Psoas muscle (tissue), 8 donors: Measurements from ENCODE around the gene ITGA11. TPM values are rescaled to one million over a fixed set of nuclear protein-coding genes. Genes with fewer than 3 reads are reported as not detected.

Experiments used
- ATAC-seq, 4 donors: fragments of 200-7000 bp; cut with Tn5 transposase; one replicate each; pipeline ENCODE4 v1.9.1; 2020; ENCODE audit warnings: moderate library complexity in 3 of 4, mild to moderate bottlenecking in 2 of 4
- DNase-seq, 2 donors: peaks; one replicate each; pipeline ENCODE4 v3.0.0-alpha.2; 2020
- H3K27ac ChIP-seq: fragments of 200-600 bp; one replicate; pipeline ENCODE4 v1.8.0; 2022
- H3K27me3 ChIP-seq, 3 donors: fragments of 200-600 bp in 1 of 3; one replicate each; pipeline versions ENCODE4 v1.6.1 to v1.8.0; 2013 to 2022; ENCODE audit warnings: low read length in 2 of 3, mild to moderate bottlenecking in 2 of 3, moderate library complexity in 1 of 3; ENCODE audit not compliant: insufficient read depth in 3 of 3
- H3K36me3 ChIP-seq, 2 donors: fragments of 200-600 bp in 1 of 2; one replicate each; pipeline versions ENCODE4 v1.6.1 to v1.8.0; 2013 to 2022; ENCODE audit warnings: low read depth in 1 of 2, mild to moderate bottlenecking in 1 of 2, moderate library complexity in 1 of 2; ENCODE audit not compliant: insufficient read depth in 1 of 2
- H3K4me1 ChIP-seq: fragments of 200-600 bp; one replicate; pipeline ENCODE4 v1.8.0; 2022
- H3K4me3 ChIP-seq: fragments of 200-600 bp; one replicate; pipeline ENCODE4 v1.8.0; 2022; ENCODE audit warnings: mild to moderate bottlenecking
- H3K9me3 ChIP-seq: fragments of 200-600 bp; one replicate; pipeline ENCODE4 v1.8.0; 2022
- CTCF ChIP-seq: fragments of 200-600 bp; IDR thresholded peaks from one replicate; pipeline ENCODE4 v1.8.0; 2022; ENCODE audit warnings: antibody characterized with exemption
- WGBS, 3 donors: extraction: QIAGEN DNeasy Blood & Tissue Kit; methylation state at CpG; one replicate each; pipeline versions ENCODE4 v1.1.6 to v1.1.7; 2013; 5-methylcytosine and 5-hydroxymethylcytosine counted together
- intact Hi-C, 2 donors: fragments of 100-400 bp; cut with DNase I; formaldehyde crosslinking; loops; one replicate each; pipeline versions ENCODE4 v1.11.0 to v1.14.2; 2022
- polyA plus RNA-seq, 3 donors: library from polyadenylated mRNA; stranded (reverse); fragments of 200-250 nt; gene quantifications; one replicate each; pipeline ENCODE4 v1.2.3, GENCODE V29; 2013
- total RNA-seq, 4 donors: library from RNA; stranded (reverse); fragmentation: NEBNext Ultra II Directional in 2 of 4; extraction: Animal tissue kit (Norgen Biotek cat#: 25700) in 2 of 4; gene quantifications; one replicate each; pipeline versions ENCODE4 v1.2.1 to v1.2.4, GENCODE V29; 2021 to 2023
- donor health status: healthy with polysubstance abuse.
- donor health status: DM: no; HTN: no; CAD: no; lungs with moderate emphysema.
- donor health status: Bipolar disorder and iron deficiency.
- donor health status: healthy.
- donor health status: DM: yes; HTN: yes; CAD: no.
- donor health status: DM: no; HTN: no; CAD: no.
- donor health status: DM: no; HTN: no; CAD: no.
- donor health status: DM: yes; HTN: yes; CAD: no.

Gene ITGA11
- total and polyA plus RNA-seq, 7 donors: 0.10 to 7.9 (median 0.97) TPM

DNA sequence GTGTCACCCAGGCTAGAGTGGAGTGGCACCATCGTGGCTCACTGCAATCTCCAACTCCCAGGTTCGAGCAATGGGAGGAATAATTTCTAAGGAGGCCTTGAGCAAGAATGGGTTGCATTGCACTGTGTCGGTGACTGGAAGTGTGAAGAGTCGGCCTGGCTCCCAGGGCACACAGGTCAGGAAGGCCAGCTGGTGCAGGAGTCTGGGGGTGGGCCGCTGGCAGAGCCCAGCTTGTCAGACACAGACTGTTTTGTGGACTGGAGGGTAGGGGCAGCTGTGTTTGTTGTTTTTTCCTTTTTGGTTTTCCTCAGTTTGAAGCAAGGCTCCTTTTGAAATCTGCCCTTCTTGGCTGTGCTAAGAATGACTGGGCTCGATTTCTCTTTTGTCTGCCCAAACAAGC is 66.2 kb downstream of the ITGA11 start:
- Histone ChIP-seq H3K27me3 (peaks cover 0 to 4% (median 0%) of the 10 kb centered on the region in 3 donors), H3K36me3 (no peaks in the 10 kb centered on the region), H3K9me3 (no peaks in the 10 kb centered on the region), H3K4me1 (peaks cover 46% of the 10 kb centered on the region), H3K4me3 (no peak overlapping the region), H3K27ac (peak overlapping the region; percentile 50)
- intact Hi-C loops: loop anchor here in 1 of 2 donors (5.0 kb wide), 1 partner anchor 113 kb away; no protein-coding TSS in a partner anchor
- no peak for TF ChIP-seq CTCF
- ATAC-seq: peak; percentile 33 to 66 (median 46)
- DNase-seq: no peak
- WGBS, 3 donors: 21 to 39% (median 34%) methylated on average over 6 of the region's 6 CpGs

GRCh38 chr15:68365140-68365745 is 66.7 kb downstream of the ITGA11 start:
- Histone ChIP-seq H3K4me3 (no peak overlapping the region), H3K36me3 (no peaks in the 10 kb centered on the region), H3K9me3 (no peaks in the 10 kb centered on the region), H3K4me1 (peaks cover 40% of the 10 kb centered on the region), H3K27ac (peak overlapping the region; percentile 65), H3K27me3 (peaks cover 0 to 4% (median 0%) of the 10 kb centered on the region in 3 donors)
- intact Hi-C loops: loop anchor here in 1 of 2 donors (5.0 kb wide), 1 partner anchor 113 kb away; no protein-coding TSS in a partner anchor
- TF ChIP-seq CTCF: no peak
- DNase-seq (no peak), ATAC-seq (peak; percentile 74 to 89 (median 84))
- WGBS, 3 donors: 20 to 29% (median 27%) methylated on average over 7 of the region's 7 CpGs

DNA sequence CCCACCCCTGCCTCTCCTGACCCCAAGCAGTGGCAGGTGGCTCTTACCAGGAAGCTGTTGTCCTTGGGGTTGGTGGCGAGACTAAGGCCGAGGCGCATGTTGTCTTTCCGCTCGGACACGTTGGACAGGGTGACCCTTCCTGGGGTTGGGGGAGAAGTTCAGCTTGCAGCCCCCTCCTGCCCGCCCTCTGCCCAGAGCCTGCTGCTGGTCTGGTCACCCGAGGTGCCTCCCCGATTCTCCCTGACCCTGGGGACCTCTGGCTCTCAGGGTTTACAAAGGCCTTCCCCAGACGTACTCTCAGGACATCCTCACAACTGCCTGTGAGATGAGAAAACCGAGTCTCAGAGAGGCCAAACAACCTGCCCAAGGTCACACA is 67.3 kb downstream of the ITGA11 start:
- WGBS, 3 donors: 56 to 59% (median 58%) methylated on average over 11 of the region's 11 CpGs
- no peak for DNase-seq
- Histone ChIP-seq H3K36me3 (no peaks in the 10 kb centered on the region), H3K27ac (peak overlapping the region; percentile 65), H3K4me3 (no peak overlapping the region), H3K9me3 (no peaks in the 10 kb centered on the region), H3K4me1 (peaks cover 40% of the 10 kb centered on the region), H3K27me3 (peaks cover 0 to 4% (median 0%) of the 10 kb centered on the region in 3 donors)
- TF ChIP-seq CTCF: no peak
- intact Hi-C loops: loop anchor here in 1 of 2 donors (5.0 kb wide), 1 partner anchor 112 kb away; no protein-coding TSS in a partner anchor
- peak in 3 of 4 donors; percentile 5 to 20 (median 10) for ATAC-seq

- no peak overlapping the region for H3K4me3 ChIP-seq
- H3K36me3 ChIP-seq: no peaks in the 10 kb centered on the region
- DNase-seq (peak in 1 of 2 donors; percentile 40), ATAC-seq (peak in 3 of 4 donors; percentile 27 to 64 (median 43))
- peaks cover 0 to 4% (median 0%) of the 10 kb centered on the region in 3 donors for H3K27me3 ChIP-seq
- WGBS, 3 donors: 44 to 50% (median 48%) methylated on average over 6 to 7 of the region's 7 CpGs
- peaks cover 40% of the 10 kb centered on the region for H3K4me1 ChIP-seq
- H3K27ac ChIP-seq: peak overlapping the region; percentile 46
- intact Hi-C loops: no loop called here
- TF ChIP-seq CTCF: no peak
- no peaks in the 10 kb centered on the region for H3K9me3 ChIP-seq
Observed at GRCh38 chr15:68364028-68364659, 67.8 kb downstream of the ITGA11 start.
